ENCODE measurements around the gene NFX1.

Gene NFX1

GRCh38 chr9:33403941-33404787, 113.8 kb downstream of the NFX1 start:
- no peak overlapping the region for H3K9ac ChIP-seq (ENCODE audit: low read depth, low read length, poor library complexity, severe bottlenecking)

GRCh38 chr9:33404788-33405362, 114.6 kb downstream of the NFX1 start:
- no peaks in the 10 kb centered on the region for H3K4me1 ChIP-seq (ENCODE audit: insufficient read depth, low read length, poor library complexity, severe bottlenecking)
- H3K36me3 ChIP-seq (ENCODE audit: insufficient read depth, low read length): no peaks in the 10 kb centered on the region
- no peak overlapping the region for H3K9ac ChIP-seq (ENCODE audit: low read depth, low read length, poor library complexity, severe bottlenecking)
- no peak overlapping the region for H2AFZ ChIP-seq (ENCODE audit: low read length)
- no peaks in the 10 kb centered on the region for H3K9me3 ChIP-seq (ENCODE audit: insufficient read depth, low read depth, low read length)
- TF ChIP-seq, protein P1, sequence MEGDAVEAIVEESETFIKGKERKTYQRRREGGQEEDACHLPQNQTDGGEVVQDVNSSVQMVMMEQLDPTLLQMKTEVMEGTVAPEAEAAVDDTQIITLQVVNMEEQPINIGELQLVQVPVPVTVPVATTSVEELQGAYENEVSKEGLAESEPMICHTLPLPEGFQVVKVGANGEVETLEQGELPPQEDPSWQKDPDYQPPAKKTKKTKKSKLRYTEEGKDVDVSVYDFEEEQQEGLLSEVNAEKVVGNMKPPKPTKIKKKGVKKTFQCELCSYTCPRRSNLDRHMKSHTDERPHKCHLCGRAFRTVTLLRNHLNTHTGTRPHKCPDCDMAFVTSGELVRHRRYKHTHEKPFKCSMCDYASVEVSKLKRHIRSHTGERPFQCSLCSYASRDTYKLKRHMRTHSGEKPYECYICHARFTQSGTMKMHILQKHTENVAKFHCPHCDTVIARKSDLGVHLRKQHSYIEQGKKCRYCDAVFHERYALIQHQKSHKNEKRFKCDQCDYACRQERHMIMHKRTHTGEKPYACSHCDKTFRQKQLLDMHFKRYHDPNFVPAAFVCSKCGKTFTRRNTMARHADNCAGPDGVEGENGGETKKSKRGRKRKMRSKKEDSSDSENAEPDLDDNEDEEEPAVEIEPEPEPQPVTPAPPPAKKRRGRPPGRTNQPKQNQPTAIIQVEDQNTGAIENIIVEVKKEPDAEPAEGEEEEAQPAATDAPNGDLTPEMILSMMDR (conservative IDR thresholded peaks at IDR 0.05; ENCODE audit: low read length): no peak
- TF ChIP-seq EZH2phosphoT487 (IDR thresholded peaks at IDR 0.05; ENCODE audit: borderline replicate concordance): no peak
- no peak overlapping the region for H3K4me3 ChIP-seq (ENCODE audit: low read length, poor library complexity, severe bottlenecking)
- H3K27me3 ChIP-seq (ENCODE audit: insufficient read depth, low read length, poor library complexity, severe bottlenecking): no peaks in the 10 kb centered on the region
- H4K20me1 ChIP-seq (ENCODE audit: insufficient read depth, low read length, poor library complexity, severe bottlenecking): no peaks in the 10 kb centered on the region
- no peak overlapping the region for H3K4me2 ChIP-seq (ENCODE audit: low read depth, low read length, poor library complexity, severe bottlenecking)
- H3K9me2 ChIP-seq (replicated peaks; ENCODE audit: low read depth, low read length): no peaks in the 10 kb centered on the region
- no peaks in the 10 kb centered on the region for H3F3A ChIP-seq (ENCODE audit: low read depth)
- H3K79me2 ChIP-seq (ENCODE audit: insufficient read depth, low read length): no peaks in the 10 kb centered on the region

More at GRCh38 chr9:33403941-33404787, 113.8 kb downstream of the NFX1 start:
- Histone ChIP-seq H3K4me2 (ENCODE audit: low read depth, low read length, poor library complexity, severe bottlenecking) (no peak overlapping the region), H3K4me3 (ENCODE audit: low read length, poor library complexity, severe bottlenecking) (no peak overlapping the region), H3K4me1 (ENCODE audit: insufficient read depth, low read length, poor library complexity, severe bottlenecking) (no peaks in the 10 kb centered on the region), H3K9me3 (ENCODE audit: insufficient read depth, low read depth, low read length) (no peaks in the 10 kb centered on the region), H3K9me2 (replicated peaks; ENCODE audit: low read depth, low read length) (no peaks in the 10 kb centered on the region), H2AFZ (ENCODE audit: low read length) (no peak overlapping the region), H4K20me1 (ENCODE audit: insufficient read depth, low read length, poor library complexity, severe bottlenecking) (no peaks in the 10 kb centered on the region), H3K36me3 (ENCODE audit: insufficient read depth, low read length) (no peaks in the 10 kb centered on the region), H3K27me3 (ENCODE audit: insufficient read depth, low read length, poor library complexity, severe bottlenecking) (no peaks in the 10 kb centered on the region), H3F3A (ENCODE audit: low read depth) (no peaks in the 10 kb centered on the region), H3K79me2 (ENCODE audit: insufficient read depth, low read length) (no peaks in the 10 kb centered on the region)
- TF ChIP-seq EZH2phosphoT487 (IDR thresholded peaks at IDR 0.05; ENCODE audit: borderline replicate concordance): no peak
- TF ChIP-seq, protein P1 (conservative IDR thresholded peaks at IDR 0.05; ENCODE audit: low read length): no peak

- Histone ChIP-seq H3K4me2 (ENCODE audit: low read depth, low read length, poor library complexity, severe bottlenecking) (no peak overlapping the region), H3K4me3 (ENCODE audit: low read length, poor library complexity, severe bottlenecking) (no peak overlapping the region), H3K79me2 (ENCODE audit: insufficient read depth, low read length) (no peaks in the 10 kb centered on the region)
Measured at GRCh38 chr9:33407061-33407460, 116.7 kb downstream of the NFX1 start.

More at GRCh38 chr9:33407061-33407460, 116.7 kb downstream of the NFX1 start:
- Histone ChIP-seq H3K4me1 (ENCODE audit: insufficient read depth, low read length, poor library complexity, severe bottlenecking) (no peaks in the 10 kb centered on the region), H2AFZ (ENCODE audit: low read length) (no peak overlapping the region), H4K20me1 (ENCODE audit: insufficient read depth, low read length, poor library complexity, severe bottlenecking) (no peaks in the 10 kb centered on the region), H3K27me3 (ENCODE audit: insufficient read depth, low read length, poor library complexity, severe bottlenecking) (no peaks in the 10 kb centered on the region), H3K9ac (ENCODE audit: low read depth, low read length, poor library complexity, severe bottlenecking) (no peak overlapping the region), H3K9me3 (ENCODE audit: insufficient read depth, low read depth, low read length) (no peaks in the 10 kb centered on the region), H3K9me2 (replicated peaks; ENCODE audit: low read depth, low read length) (no peaks in the 10 kb centered on the region), H3K36me3 (ENCODE audit: insufficient read depth, low read length) (no peaks in the 10 kb centered on the region), H3F3A (ENCODE audit: low read depth) (no peaks in the 10 kb centered on the region)
- TF ChIP-seq EZH2phosphoT487 (IDR thresholded peaks at IDR 0.05; ENCODE audit: borderline replicate concordance): no peak
- TF ChIP-seq, protein P1 (conservative IDR thresholded peaks at IDR 0.05; ENCODE audit: low read length): no peak
